Pulmonary artery endothelial cell (primary cell): ENCODE data around the gene MLN. TPM values are rescaled to one million over a fixed set of nuclear protein-coding genes. Genes with fewer than 3 reads are reported as not detected.

Experiments
- DNase-seq: peaks from one replicate; pipeline ENCODE4 v3.0.0-alpha.2; 2011; ENCODE audit warnings: low read depth, low spot score
- total RNA-seq: library from RNA; depleted of rRNA; stranded (reverse); fragments of >200 nt; gene quantifications from 2 replicates; pipeline ENCODE4 v1.2.3, GENCODE V29; 2014

Gene MLN
- total RNA-seq, 1 donor from 2014 or later, result not detected

DNA sequence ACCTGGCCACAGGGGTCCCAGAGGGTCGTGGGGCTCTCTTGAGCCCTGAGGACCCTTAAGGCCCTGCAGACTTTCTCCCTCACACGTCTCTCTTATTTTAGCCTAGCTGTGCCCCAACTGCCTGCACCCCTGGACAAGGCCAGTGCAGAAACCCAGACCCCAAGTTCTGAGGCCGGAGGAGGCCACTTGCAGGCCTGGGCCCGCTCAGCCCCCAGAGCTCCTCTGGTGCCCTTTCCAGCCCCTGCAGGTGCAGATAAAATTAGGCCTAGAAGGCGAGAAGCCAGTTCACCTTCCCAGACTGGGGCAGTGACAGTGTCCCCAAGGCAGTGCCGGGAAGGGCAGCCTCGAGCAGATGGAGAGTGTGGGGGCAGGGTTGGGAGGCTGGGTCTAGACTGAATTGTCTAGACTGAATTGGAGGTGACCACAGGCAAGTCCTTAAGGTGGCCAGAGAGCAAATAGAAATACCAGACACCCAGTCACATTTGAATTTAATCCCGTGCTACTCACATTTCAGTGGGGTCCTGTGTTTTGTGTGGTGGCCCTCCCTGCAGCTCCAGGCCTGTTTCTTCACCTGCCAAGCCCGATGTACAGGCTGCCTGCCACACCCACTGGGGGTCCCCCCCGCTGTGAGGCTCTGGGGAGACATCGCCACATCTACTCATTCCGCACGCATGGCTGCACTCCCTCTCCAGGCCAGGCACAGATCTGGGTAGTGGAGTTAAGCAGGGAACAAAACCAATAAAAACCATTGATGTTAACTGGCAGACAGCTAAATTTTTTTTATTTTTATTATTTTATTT lies 48.5 kb downstream of the MLN start:
- no peak for DNase-seq

DNA sequence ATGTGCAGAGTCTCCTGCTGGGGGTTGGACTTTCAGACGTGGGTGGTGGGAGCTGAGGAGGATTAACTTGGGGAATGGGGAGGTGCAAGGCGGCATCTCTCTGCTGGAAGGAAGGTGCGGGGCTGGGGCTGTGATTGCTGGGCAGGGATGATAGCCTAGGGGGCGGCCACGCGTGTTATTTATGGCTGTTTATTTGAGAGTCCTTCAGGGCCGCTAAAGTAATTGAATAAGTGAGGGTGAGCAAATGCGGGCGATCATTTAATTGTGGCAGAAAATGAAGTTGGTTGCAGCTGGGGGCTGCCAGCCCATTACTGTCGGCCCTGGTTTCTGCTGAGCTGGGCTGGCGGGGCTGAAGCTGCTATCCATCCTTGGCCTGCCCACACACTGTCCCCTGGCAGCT lies 49.6 kb downstream of the MLN start:
- no peak for DNase-seq

DNA sequence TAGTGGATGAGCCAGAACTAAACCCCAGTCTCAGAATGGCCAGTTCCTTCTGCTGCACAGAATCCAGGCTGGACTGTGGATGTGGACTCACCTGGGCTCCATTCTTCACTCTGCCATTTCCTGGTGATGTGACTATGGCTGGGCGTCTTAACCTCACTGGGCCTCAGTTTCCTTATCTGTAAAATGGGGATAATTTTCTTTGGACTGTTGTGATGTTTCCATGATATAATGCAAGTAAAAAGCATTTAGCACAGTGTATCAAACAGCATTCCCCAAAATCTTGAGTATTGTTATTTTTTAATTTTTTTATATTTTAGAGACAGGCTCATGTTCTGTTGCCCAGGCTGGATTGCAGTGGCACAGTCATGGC lies 51.2 kb downstream of the MLN start:
- no peak for DNase-seq

DNA sequence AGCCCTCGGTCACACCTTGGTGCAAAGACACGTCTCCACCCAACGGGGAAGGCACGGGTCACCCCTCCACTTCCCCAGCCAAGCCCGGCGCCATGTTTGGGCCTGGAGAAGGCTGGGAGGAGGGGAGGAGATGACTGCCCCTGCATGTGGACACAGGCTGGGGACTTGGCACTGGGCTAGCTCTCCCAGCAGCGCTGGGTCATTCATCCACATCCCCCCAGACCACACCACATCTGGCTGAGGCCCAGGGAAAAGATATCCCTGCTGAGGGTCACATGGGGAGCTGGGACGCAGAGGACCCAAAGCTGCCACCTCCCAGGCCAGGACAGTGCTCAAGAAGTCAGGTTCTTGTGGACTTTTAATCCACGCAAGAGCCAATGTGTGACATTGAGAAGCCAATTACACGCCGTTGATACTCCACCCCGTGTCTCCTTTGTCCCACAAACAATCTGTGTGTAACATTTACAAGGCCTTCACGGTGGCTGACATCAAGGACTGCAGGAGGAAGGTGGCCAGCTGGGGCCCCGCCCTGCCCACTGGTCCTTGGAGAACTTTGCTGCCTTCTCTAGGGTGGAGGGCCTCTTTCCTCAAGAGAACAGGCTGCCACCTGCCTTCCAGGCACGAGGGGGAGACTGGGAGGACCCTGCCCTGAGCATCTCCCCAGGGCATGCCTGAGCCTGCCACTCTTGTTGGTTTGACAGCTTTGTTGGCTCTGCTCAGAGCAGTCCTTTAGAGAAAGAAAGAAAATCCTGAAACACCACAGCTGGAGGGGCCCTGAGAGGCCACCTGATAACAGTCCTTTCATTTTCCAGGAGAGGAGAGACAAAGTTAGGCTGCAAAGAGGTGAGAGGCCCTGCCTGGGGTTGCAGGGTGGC lies 51.8 kb downstream of the MLN start:
- no peak for DNase-seq

DNA sequence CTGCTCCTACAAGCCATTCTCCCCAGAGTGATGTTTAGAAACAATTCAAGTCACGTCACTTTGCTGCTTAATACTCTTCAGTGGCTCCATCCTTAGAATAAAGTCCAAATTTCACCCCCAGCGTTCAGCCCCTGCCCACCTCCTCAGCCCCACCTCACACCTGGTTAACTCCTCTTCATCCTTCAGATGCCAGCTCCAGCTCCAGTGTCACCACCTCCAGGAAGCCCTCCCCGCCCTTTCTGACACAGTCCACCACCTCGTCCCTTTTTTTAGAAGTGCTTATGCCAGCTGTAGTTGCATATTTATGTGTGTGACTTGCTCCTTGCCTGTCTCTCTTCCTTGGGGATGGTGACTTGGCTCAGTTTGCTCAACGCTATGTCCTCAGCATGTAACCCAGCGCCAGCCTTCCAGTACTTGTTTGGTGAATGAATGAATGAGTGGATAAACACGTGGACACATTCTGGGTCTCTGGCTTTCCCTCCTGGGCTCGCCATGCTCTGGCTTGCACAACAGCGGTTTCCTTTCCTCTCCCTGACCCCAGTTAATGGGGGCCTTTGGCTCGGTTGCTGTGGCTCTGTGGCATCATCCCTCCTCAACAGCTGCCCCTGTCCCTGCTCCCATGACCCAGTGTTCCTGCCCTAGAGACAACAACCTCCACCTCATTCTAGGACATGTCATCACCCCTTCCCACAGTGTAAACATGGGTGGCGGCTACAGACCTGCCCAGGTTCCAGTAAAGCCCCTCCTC lies 53.4 kb downstream of the MLN start:
- DNase-seq, result no peak

DNA sequence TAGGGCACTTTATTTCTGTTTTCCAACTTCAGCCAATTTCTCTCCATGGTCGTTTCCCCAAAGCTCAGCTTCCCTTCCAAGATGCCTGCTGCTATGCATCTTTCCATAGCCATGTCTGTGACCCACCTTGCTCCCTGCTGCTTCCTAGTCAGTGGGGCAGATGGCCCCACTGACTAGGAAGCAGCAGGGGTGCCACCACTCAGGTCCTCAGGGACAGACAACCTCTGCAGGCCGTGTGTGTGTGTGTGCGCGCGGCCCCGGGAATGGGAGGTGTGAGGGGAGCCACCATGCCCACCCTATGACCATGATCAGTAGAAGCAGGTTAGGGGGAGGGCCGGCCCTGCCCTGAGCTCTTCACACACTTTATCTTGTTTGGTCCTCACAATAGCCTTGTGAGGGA lies 54.4 kb downstream of the MLN start:
- no peak for DNase-seq

DNA sequence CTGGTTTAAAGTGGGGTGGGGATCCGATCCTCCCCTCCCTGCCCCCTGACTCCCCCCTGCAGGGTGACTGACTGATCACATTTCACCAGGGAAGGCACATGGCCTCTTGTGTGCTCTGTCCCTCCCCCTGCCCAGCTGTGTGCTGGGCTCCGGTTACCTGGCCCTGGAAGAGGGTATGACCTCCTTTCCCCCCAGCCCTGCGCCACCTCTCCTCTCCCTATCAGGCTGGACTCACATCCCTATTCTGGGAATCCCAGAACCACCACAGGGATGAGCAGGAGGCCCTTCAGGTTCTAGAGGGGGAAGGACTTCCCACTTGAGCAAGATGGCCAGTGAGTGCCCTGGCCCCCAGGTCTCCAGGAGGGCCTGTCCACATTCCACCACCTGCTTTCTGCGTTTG lies 55.0 kb downstream of the MLN start:
- no peak for DNase-seq

DNA sequence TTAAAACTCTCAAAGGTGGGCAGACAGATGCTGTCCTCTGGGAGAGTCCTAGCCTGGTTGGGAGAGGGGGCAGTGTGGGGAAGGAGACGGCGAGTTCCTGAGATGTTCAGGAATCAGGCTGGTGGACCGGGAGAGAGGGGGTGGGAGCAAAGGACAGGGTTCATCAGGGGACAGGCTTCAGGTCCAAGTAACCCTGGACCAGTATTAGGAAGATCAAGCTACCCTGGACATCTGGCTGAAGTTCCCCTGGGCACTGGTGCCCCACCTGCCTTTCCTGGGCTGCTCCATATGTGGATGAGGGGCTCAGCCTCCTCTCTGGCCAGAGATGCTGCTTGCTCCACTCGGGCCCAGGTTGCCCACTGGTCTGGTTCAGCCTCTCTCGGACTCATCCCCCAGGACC lies 56.0 kb downstream of the MLN start:
- DNase-seq, result no peak

DNA sequence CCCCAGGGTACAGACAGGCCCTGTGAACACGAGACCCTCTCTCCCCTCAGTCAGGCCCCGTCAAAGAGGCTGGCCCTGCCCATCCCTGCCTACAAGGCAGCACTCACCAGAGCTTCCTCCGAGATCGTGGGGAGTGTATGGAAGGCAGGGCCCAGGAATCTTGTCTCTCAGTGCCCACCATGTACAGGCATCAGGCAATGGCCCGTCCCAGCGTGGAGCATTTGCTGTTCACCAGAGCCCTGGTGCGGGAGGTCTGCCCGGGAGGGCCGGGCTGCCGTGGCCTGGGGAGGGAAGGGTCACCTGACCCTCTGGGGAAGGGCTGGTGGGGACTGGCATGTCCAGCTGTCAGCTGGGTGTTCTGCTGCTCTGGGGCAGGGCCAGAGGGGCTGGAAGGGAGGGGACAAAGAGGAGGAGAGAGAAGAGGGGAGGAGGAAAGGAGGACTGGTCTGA lies 57.1 kb downstream of the MLN start, which contains the start of gene IP6K3:
IP6K3 (minus strand) TSS at position 255 of the 450 bp plus-strand sequence. CDS start 11,429 bp downstream, outside the sequence.
- no peak for DNase-seq

DNA sequence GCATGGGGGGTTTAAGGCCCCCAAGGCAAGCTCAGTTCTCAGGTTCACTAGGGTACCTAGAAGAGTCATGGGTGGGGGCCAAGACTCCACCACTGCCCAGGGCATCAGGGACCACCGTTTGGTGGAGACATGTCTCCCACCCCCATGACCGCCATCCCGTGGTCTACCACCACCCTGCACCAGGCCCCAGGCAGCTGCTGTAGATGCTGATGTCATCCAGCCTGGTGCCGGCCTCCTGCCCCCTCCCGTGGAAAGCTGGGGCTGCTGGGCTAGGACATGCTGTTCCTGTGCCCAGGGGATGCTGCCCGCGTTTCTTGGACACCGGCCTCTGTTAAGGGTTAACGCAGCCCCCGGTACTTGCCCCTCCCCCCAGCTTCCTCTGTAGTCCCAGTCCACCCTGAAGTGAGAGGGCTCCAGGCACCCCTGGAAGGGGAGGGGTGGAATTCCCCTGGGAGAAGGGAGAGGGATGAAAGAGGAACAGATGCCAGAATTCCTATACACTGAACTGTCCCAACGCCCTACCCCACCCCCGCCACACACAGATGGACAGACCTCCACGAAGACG lies 57.7 kb downstream of the MLN start:
- no peak for DNase-seq

DNA sequence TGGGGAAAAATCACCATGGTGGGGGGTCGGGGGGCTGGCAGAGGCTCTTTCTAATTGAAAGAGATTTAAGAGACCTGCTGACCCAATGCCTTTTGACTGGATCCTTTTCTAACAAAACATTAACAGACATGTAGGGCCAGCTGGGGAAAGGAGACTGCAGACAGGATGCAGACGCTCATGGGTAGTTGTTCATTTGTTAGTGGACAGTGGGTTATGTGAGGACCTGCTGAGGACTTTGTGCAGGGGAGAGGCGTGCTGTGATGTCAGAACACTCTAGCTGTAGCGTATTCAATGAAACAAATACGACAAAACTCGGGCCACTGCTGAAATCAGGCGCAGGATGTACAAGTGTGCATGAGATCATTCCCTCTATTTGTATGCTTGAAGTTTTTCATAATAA lies 58.3 kb downstream of the MLN start:
- DNase-seq, result no peak

DNA sequence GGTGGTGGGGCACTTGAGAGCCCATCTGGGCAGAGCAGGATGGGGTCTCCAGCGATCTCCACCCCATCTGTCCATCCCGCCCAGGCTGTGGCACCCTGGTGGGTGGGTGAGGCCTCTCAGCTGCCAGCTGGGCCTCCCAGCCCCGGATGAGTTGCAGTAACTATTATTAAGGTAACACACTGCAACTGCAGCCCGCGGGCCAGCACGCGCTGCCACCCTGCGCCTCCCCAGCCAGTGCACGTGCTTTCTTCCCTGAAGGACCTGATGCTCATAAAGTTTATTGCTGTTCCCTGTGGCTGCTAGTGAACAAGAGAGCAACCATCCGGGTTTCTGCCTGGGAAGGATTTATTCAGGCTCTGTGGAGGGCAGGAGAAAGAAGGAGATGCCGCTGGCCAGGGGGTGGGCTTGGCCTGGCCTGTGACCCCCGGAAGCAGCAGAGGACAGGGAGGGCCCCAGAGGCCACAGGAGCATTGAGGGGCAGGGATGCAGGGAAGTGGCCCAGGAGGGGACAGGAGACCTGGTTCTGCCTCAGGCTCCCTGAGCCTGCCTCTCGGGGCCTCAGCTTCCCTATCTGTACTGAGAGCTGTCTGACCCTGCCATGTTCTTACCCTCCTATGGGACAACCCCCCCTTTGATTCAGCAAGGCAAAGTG lies 58.8 kb downstream of the MLN start:
- DNase-seq, result no peak

Other genes with a start within 250 kb of the MLN start
- gene BAK1, start 223.7 kb downstream of the MLN start, total RNA-seq, result 21.9 and 22.9 TPM in 2 replicates
- 59.5 and 62.5 TPM in 2 replicates for gene ITPR3, start 182.7 kb downstream of the MLN start, total RNA-seq
- 16.1 and 24.6 TPM in 2 replicates for gene UQCC2, start 92.3 kb downstream of the MLN start, total RNA-seq
- not detected in 2 replicates for gene IP6K3, start 57.1 kb downstream of the MLN start, total RNA-seq
- 40.4 and 58.0 TPM in 2 replicates for gene LEMD2, start 14.9 kb downstream of the MLN start, total RNA-seq